Adrenal gland (tissue), 12 donors: ENCODE data around the gene HDAC4. TPM values are rescaled to one million over a fixed set of nuclear protein-coding genes. Genes with fewer than 3 reads are reported as not detected.

Experiments
- DNase-seq, 7 donors: peaks; one replicate each; pipeline ENCODE4 v3.0.0-alpha.2; 2019 to 2020
- H3K27ac ChIP-seq, 5 donors: fragments of 200-600 bp; sonication (generic) in 4 of 5; 1 replicate in 3 of 5; 2 replicates in 2 of 5; pipeline versions ENCODE4 v1.5.1 to v1.8.0; 2016 to 2020; ENCODE audit warnings: mild to moderate bottlenecking in 1 of 5
- H3K27me3 ChIP-seq: fragments of 200-600 bp; 2 replicates; pipeline ENCODE4 v1.8.0; 2021
- H3K36me3 ChIP-seq, 2 donors: fragments of 200-600 bp; replicated peaks in 1 of 2; 1 replicate in 1 of 2; 2 replicates in 1 of 2; pipeline versions ENCODE4 v1.5.1 to v1.8.0; 2018 to 2022
- H3K4me1 ChIP-seq, 2 donors: fragments of 200-600 bp; replicated peaks in 1 of 2; 1 replicate in 1 of 2; 2 replicates in 1 of 2; pipeline versions ENCODE4 v1.5.1 to v1.8.0; 2018 to 2021
- H3K4me3 ChIP-seq, 4 donors: fragments of 200-600 bp; sonication (generic) in 3 of 4; one replicate each; pipeline ENCODE4 v1.5.1; 2016 to 2018
- H3K9me3 ChIP-seq, 3 donors: fragments of 200-600 bp; sonication (generic) in 1 of 3; replicated peaks in 1 of 3; 1 replicate in 2 of 3; 2 replicates in 1 of 3; pipeline versions ENCODE4 v1.5.1 to v1.8.0; 2016 to 2021
- CTCF ChIP-seq, 6 experiments: fragments of 450-650 bp in 4 of 6; fragments of 200-600 bp in 2 of 6; sonication (generic) in 1 of 6; IDR thresholded peaks; 1 replicate in 5 of 6; 2 replicates in 1 of 6; pipeline versions ENCODE4 v1.5.1 to v1.8.0; 2016 to 2021; ENCODE audit warnings: antibody characterized with exemption in 6 of 6, mild to moderate bottlenecking in 2 of 6, moderate library complexity in 1 of 6
- POLR2A ChIP-seq, 2 donors: fragments of 450-650 bp; IDR thresholded peaks; one replicate each; pipeline ENCODE4 v1.6.1; 2017; ENCODE audit warnings: antibody characterized with exemption in 2 of 2, mild to moderate bottlenecking in 2 of 2, moderate library complexity in 1 of 2
- WGBS, 4 donors: extraction: QIAGEN DNeasy Blood & Tissue Kit in 2 of 4; methylation state at CpG; one replicate each; pipeline versions ENCODE4 v1.1.5 to v1.1.7; 2013 to 2017; 5-methylcytosine and 5-hydroxymethylcytosine counted together
- intact Hi-C, 2 donors: fragments of 100-400 bp; cut with DNase I; formaldehyde crosslinking; loops; one replicate each; pipeline versions ENCODE4 v1.14.1 to v1.15.0; 2022 to 2023
- polyA plus RNA-seq, 3 donors: library from polyadenylated mRNA; stranded (reverse); fragments of 200-250 nt in 2 of 3; fragments of 350-450 nt in 1 of 3; fragmentation: Illumina TruSeq in 1 of 3; extraction: RNeasy Lipid Tissue Mini Kit (QIAGEN cat#74804) in 1 of 3; gene quantifications; one replicate each; pipeline ENCODE4 v1.2.3, GENCODE V29; 2013 to 2014
- total RNA-seq, 9 donors: library from RNA; depleted of rRNA in 4 of 9; stranded (reverse); fragments of >200 nt in 4 of 9; fragments of 120-200 nt in 1 of 9; fragmentation: NEBNext Ultra II Directional in 1 of 9; extraction: Animal tissue kit (Norgen Biotek cat#: 25700) in 1 of 9; gene quantifications; one replicate each; pipeline versions ENCODE4 v1.1.0 to v1.2.4, GENCODE V29; 2013 to 2023
- donor health status: healthy with polysubstance abuse.
- donor health status: Bipolar disorder and iron deficiency.
- donor health status: DM: yes; HTN: yes; CAD: no.
- donor health status: DM: no; HTN: no; CAD: no.
- donor health status: DM: no; HTN: no; CAD: no.
- donor health status: DM: yes; HTN: yes; CAD: no.

The HDAC4 gene
- total and polyA plus RNA-seq, 12 donors, result 8.3 to 88.9 (median 28.7) TPM

GRCh38 chr2:239360008-239360407 lies 40.8 kb downstream of the HDAC4 start:
- Histone ChIP-seq H3K4me3 (no peak overlapping the region), H3K27me3 (no peaks in the 10 kb centered on the region), H3K27ac (no peak overlapping the region), H3K36me3 (no peaks in the 10 kb centered on the region), H3K9me3 (no peaks in the 10 kb centered on the region), H3K4me1 (peaks cover 0 to 10% of the 10 kb centered on the region in 2 donors)
- TF ChIP-seq CTCF (IDR thresholded peaks at IDR 0.05), result no peak
- no peak for TF ChIP-seq POLR2A (IDR thresholded peaks at IDR 0.05)
- DNase-seq, result peak in 2 of 7 donors; percentile 6 to 36
- WGBS, 4 donors, result 88 to 94% (median 90%) methylated on average over 9 to 11 of the region's 11 CpGs
- intact Hi-C loops, result no loop called here

GRCh38 chr2:239359196-239359912 lies 41.5 kb downstream of the HDAC4 start:
- 87 to 93% (median 90%) methylated on average over 19 to 20 of the region's 20 CpGs for WGBS, 4 donors
- Histone ChIP-seq H3K27ac (no peak overlapping the region), H3K9me3 (no peaks in the 10 kb centered on the region), H3K4me3 (no peak overlapping the region), H3K27me3 (no peaks in the 10 kb centered on the region), H3K36me3 (no peaks in the 10 kb centered on the region), H3K4me1 (peaks cover 0 to 10% of the 10 kb centered on the region in 2 donors)
- TF ChIP-seq CTCF (IDR thresholded peaks at IDR 0.05) (no peak), POLR2A (IDR thresholded peaks at IDR 0.05) (no peak)
- peak in 1 of 7 donors; percentile 42 for DNase-seq
- intact Hi-C loops, result no loop called here

DNA sequence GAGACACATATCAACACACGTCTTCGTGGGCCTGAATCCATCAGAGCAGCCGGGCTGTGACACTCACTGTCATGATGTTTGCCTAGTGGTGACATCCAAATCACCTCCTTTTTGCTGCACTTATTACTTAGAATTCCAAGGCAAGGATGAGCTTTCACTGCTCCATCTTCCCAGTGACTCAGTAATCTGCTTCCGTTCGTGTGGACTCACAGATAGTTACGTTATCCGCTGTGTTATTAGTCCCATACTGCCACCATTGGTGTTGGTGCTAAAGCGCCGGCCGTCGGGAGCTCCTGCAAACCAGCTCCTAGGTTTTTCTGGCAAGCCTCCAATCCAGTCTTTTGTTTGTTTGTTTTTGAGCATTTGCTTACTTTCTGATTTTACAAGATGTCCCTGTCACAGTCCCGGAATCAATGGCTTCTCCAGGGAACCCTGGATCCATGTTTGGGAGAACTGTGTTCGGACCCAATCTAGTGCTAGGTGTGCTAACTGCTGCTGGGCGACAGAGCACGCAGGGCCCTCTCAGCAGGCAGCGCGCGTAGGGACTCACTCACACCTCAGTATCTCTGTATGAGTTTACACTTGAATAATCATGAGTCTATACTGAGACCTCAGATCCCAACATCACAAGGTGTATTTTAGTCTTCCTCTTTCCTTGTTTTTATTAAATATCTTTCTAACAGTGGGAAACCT lies 42.6 kb downstream of the HDAC4 start:
- no peaks in the 10 kb centered on the region for H3K9me3 ChIP-seq
- no peak overlapping the region for H3K27ac ChIP-seq
- DNase-seq, result peak in 2 of 7 donors; percentile 14 to 49
- H3K36me3 ChIP-seq, result no peaks in the 10 kb centered on the region
- intact Hi-C loops, result no loop called here
- 83 to 94% (median 92%) methylated on average over 18 of the region's 18 CpGs for WGBS, 4 donors
- H3K4me1 ChIP-seq, result peaks cover 0 to 10% of the 10 kb centered on the region in 2 donors
- no peaks in the 10 kb centered on the region for H3K27me3 ChIP-seq
- no peak overlapping the region for H3K4me3 ChIP-seq
- no peak for TF ChIP-seq CTCF (IDR thresholded peaks at IDR 0.05)
- no peak for TF ChIP-seq POLR2A (IDR thresholded peaks at IDR 0.05)

GRCh38 chr2:239355724-239356123 lies 45.1 kb downstream of the HDAC4 start:
- intact Hi-C loops, result no loop called here
- peak in 1 of 7 donors; percentile 40 for DNase-seq
- WGBS, 4 donors, result 62 to 92% (median 82%) methylated on average over 3 of the region's 3 CpGs
- Histone ChIP-seq H3K9me3 (no peaks in the 10 kb centered on the region), H3K27me3 (no peaks in the 10 kb centered on the region), H3K36me3 (peaks cover 0 to 15% of the 10 kb centered on the region in 2 donors), H3K4me1 (no peaks in the 10 kb centered on the region), H3K27ac (no peak overlapping the region), H3K4me3 (no peak overlapping the region)
- TF ChIP-seq POLR2A (IDR thresholded peaks at IDR 0.05) (no peak), CTCF (IDR thresholded peaks at IDR 0.05) (no peak)
